IPS-11a (cell line): Measurements from ENCODE around the gene PSMG3.

Source experiments
- H3K4me3 ChIP-seq: one replicate; pipeline ENCODE4 v1.5.1; 2013; ENCODE audit warnings: low read depth, low read length, control low read depth

Gene PSMG3, protein sequence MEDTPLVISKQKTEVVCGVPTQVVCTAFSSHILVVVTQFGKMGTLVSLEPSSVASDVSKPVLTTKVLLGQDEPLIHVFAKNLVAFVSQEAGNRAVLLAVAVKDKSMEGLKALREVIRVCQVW

DNA sequence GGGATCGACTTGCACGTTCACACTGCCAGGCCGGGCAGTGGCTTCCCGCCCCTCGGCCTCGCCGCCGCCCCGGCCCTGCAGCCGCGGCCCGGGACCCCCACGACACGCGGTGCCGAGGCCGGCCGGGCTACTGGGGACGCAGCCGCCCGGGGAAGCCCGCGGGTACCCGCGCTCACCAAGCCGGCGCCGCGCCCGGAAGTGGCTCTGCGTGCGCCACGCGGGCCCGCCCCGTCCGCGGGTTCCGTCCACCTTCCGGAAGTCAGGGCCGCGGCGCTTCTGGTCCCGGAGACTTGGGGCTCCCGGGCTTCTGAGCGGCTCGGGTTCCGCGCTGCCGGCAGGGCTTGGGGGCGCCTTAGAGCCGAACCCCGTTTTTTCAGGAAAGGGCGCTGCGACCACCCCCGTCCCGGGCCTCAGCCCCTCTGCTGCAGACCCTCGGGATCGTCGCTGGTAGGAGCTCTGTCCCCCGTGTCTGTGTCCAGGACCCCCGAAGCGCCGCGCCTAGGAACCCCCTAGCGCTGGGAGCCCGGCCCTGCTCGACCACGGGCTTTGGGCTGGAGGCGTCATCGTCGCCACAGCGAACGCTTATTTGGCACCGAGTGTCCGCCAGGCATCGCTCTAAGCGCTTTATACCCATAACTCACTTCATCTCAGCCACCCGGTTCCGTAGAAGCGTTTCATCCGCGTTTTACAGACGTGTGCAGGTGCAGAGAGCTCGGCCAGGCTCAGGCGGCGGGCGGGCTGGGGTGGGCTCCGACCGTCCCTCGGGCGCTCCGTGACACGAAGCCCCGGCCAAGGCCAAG is at the start of gene PSMG3:
Gene PSMG3 (minus strand): TSS at position 200 of the 800 bp plus-strand sequence. CDS start 693 bp downstream, outside the sequence.
- H3K4me3 ChIP-seq = peak within 1 kb of the TSS; percentile 69

DNA sequence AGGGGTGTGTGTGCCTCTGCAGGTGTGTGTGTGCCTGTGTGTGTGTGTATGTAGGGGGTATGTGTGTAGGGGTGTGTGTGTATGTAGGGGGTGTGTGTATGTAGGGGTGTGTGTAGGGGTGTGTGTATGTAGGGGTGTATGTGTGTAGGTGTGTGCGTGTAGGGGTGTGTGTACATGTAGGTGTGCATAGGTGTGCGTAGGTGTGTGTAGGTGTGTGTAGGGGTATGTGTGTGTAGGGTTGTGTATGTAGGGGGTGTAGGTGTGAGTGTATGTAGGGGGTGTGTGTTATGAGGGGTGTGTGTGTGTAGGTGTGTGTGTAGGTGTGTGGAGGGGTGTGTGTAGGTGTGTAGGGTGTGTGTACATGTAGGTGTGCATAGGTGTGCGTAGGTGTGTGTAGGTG is 48.6 kb upstream of the PSMG3 start:
- H3K4me3 ChIP-seq = no peak overlapping the region

DNA sequence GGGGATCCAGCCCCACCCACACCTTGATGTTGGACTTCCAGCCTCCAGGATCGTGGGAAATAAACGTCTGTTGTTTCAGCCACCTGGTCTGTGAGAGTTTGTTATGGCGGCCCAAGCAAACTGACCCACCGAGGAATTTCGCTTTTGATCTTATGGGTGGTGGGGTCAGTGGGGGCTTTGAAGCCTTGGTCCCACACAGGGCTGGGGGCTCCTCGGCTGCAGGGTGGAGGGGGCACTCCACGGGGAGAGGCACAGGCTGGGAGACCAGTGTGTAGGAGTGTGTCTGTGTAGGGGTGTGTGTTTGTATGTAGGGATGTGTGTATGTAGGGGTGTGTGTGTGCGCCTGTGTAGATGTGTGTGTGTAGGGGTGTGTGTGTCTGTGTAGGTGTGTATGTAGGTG is 48.1 kb upstream of the PSMG3 start:
- no peak overlapping the region for H3K4me3 ChIP-seq

DNA sequence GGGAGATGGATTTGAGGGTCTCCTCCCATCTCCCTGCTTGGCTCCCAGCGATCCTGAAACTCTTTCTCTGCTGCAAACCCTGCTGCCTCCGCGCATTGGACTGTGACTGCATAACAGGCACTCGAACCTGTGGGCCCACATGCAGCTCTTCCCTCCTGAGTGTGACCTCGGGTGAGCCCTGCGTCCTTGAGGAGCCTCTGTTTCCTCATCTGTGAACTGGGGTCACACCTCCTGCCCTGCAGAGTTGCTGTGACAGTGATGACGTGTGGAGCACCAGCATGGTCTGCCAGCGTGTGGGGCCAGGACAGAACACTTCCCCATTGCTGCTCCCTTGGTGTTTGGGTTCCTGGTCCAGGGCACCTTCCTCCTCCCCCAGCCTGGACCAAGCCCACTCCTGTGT is 46.9 kb upstream of the PSMG3 start:
- H3K4me3 ChIP-seq = no peak overlapping the region

DNA sequence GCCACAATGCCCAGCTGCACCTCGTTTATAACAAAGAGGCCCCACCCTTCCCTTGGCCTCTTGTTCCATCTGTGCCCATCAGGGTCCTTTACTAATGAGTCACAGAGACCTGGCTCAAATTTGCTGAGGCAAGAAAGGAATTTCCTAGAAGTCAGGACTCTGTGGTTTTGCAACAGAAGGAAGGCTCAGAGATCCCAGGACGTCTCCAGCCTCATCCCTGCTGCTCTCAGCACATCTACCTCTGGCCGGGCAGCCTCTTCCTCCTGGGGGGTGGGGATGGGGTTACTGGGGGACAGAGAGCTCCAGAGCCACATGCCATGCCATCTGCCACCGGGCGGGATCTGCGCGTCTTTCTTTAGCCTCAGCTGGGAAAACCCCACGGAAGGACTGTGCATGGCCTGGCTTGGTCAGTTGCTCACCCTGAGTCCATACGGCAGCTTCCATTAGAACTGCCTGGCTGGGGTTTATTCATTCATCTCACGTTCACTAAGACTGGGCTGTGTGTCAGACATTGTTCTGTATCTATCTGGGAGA is 41.9 kb upstream of the PSMG3 start:
- H3K4me3 ChIP-seq = no peak overlapping the region

DNA sequence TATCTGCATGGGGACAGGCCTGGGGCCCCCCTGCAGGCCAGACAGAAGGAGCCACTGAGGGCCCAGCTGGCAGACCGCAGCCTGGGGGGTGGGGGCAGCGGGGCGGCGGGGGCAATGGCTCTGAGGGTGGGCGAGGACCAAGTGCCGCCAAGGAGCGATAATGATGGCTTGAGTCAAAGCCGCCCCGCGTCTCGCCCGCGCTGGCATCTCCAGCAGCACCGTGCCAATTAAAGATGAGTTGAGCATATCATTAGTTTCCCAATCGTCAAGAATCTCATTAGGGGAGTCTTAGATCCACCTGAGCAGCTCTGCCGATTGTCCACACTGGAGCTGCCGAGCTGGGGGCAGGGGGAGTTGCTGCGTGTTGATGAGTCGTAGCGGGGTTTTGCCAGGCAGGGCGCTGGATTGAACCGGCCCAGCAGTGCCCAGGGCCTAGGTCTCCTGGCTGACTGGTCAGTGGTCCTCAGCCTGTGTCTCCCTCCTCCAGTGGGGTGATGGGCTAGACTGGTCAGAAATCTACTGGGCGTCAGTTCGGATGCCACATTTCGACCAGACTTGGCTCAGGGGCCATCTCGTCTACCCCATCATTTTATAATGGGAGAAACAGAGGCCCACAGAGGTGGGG is 41.0 kb upstream of the PSMG3 start:
- no peak overlapping the region for H3K4me3 ChIP-seq

DNA sequence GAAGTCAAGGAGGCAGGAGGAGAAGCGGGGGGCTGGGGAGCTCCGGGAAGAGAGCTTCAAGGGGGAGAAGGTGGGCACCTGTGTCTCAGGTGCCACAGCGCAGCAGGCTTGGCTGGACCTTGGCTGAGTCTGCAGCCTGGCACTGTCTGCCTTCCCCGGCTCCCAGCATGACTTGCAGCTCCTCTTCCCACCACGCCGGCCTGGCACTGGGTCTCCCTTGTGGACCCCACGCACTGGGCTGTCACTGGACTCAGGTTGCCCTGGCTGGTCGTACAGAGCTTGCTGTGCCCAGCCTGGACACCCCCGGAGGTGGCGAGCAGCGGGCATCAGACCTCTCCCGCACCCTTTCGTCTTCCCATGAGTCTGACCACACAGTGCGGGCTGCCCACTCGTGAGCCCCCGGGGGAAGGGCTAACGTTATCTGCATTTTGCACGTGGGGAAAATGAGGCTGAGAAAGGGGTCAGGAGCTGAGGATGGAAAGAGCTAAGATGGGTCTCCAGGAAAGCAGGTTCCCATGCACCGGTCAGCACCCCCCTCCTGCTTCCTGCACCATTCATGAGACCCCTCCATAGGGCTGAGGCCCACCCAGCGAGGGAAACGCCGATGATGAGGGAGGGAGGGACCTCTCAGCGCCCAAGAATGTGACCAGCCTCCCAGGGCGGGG is 40.3 kb upstream of the PSMG3 start:
- no peak overlapping the region for H3K4me3 ChIP-seq

DNA sequence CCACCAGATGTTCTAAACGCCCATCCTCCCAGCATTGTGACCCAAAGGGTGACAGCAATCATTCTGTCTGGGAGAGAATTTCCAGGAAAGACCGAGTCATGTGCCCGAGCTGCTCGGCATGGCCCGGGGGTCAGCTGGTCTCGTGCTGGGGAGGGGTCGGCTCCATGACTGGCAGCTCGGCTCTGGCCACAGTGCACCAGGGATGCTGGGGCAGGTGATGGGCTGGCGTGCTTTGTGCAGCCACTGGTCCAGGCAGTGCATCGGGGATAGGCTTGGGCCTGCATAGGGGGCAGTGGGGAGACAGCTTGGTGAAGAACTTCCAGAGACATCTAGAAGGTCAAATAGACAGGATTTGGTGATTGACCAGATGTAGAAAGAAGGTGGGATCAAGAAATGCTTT is 39.2 kb upstream of the PSMG3 start:
- H3K4me3 ChIP-seq = no peak overlapping the region

DNA sequence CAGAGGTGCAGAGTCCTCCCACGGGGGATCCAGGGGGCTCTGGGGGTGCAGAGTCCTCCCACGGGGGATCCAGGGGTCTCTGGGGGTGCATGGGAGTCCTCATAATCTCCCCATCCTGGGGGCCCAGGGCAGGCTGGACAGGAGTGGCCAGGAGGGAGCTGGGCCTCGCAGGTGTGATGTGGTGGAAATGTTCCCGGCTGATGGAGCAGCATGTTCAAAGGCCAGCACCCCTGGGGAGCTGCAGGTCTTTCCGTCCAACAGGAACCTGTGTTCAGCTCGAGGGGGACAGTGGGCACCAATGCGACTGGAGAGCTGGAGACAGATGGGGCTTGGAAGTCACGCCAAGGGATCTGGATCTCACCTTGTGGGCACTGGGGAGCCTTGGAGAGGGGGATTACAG is 38.5 kb upstream of the PSMG3 start:
- no peak overlapping the region for H3K4me3 ChIP-seq

DNA sequence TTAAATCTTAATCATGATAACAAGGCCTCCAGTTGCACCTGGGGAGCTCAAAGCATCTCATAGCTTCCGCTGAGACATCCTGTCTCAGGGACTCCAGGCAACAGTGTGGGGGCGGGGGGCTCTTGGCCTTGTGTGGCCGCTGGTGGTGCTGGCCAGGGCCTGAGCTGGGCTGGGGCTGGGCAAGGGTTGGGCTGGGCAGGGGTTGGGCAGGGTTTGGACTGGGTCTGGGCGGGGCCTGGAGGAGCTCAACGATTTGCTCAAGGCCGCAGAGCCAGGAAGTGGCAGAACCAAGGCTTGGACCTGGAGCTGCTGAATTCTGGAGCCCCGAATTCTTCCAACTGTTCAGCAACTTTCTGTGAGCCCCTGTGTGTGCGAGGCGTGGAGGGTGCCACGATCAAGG is 37.9 kb upstream of the PSMG3 start:
- H3K4me3 ChIP-seq = no peak overlapping the region

DNA sequence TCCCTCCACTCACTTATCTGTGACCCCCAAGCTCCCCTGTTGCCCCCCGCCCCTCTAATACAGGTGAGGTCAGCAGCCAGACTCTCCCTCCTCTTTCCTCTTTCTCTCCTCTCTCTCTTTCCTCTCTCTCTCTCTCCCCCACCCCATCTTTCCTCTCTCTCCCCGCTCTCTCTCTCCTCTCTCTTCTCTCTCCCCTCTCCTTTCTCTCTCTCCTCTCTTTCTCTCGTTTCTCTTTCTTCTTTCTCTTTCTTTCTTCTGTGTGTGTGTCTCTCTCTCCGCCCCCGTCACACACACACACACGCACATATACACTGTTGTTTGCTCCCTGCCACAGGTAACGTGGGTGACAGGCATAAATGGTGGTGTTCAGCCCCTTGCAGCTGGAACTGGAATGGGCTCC is 37.2 kb upstream of the PSMG3 start:
- H3K4me3 ChIP-seq = no peak overlapping the region

DNA sequence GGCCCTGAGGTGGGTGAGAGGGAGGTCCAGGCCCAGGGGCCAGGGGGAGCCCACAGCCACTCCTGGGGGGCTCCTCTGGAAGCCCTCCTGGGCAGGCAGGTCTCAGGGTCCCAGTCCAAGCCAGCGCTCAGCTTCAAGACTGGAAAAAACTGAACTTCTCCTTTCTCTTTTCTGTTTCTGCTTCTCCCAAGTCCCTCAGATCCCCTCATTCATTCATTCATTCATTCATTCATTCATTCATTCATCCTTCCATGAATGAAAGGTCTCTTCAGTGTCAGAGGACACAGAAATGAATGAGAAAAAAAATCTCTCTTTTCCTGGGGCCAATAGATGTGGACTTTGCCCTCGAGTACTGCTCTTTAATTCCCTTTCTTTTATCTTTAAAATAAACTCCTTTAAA is 34.6 kb upstream of the PSMG3 start:
- no peak overlapping the region for H3K4me3 ChIP-seq

DNA sequence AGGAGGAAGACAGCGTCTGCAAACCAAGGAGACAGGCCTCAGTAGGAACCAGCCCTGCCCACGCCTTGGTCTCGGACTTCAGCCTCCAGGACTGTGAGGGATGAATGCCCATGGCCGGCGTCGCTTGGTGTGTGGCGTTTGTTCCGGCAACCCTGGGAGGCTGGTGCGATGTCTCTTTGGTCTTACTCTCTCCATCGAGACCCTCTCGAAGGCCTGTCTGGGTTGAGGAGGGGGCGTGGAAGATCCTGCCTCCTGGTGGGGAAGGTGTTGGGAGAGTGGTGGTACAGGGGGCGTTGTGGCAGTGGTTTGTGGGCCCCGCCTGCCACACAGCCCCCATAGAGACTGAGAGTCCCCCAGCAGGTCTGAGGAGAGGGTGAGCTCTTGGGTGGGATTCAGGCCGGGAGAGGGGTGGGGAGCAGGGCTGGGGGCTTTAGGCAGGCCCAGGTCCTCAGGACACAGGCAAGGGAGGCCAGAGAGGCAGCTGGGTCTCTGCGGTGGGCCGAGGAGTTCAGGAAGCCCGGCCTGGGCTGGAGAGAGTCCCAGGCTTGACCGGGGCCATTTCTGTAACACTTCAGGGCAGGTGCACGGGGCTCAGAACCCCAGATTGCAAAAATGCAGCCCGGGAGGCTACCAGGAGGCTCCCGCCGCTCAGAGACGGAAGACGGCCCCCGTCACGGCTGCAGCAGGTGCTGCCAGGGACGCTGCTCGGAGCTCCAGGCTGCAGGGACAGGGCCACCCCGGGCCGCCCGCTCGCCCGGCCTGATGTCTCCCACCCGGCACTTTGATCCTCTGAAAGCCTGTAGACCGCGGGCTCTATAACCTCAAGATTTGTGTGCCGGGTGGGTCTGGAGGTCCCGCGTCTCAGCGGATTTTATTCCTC is 33.8 kb upstream of the PSMG3 start:
- H3K4me3 ChIP-seq = no peak overlapping the region

DNA sequence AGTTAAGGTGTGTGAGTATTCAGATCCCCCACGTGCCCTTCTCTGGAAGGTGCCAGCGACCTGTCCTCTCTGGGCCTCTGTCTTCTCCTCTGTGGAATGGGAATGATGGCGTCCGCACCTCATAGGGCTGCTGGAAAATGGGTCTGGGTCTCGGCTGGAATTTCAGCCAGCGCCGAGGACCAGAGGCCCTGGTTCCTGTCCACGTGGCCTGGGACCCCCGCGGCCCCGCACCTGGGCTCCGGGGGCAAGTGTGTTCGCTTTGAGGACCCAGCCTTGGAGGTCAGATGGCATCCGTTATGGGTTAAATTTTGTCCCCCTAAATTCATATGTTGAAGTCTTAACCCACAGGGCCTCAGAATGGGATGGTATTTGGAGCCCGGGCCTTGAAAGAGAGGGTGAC is 32.6 kb upstream of the PSMG3 start:
- H3K4me3 ChIP-seq = no peak overlapping the region

DNA sequence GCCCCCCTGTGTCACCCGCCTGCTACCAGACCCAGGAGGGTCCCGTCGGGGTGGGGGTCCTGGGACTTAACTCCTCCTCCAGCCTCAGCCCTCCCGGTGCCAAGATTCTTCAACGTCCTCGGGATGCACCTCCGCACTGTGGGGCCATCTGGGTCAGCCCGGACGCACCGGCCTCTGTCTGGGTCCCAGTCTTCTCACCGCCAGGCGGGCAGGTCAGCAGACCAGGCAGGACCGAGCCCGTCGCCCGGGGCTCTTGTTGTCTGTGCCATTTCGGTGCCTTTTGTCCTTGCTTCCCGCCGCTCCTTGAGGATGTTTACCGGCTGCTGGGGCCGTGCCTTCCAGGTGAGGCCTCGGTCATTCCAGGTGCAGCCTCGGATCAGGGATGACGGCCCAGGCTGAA is 32.1 kb upstream of the PSMG3 start:
- no peak overlapping the region for H3K4me3 ChIP-seq

DNA sequence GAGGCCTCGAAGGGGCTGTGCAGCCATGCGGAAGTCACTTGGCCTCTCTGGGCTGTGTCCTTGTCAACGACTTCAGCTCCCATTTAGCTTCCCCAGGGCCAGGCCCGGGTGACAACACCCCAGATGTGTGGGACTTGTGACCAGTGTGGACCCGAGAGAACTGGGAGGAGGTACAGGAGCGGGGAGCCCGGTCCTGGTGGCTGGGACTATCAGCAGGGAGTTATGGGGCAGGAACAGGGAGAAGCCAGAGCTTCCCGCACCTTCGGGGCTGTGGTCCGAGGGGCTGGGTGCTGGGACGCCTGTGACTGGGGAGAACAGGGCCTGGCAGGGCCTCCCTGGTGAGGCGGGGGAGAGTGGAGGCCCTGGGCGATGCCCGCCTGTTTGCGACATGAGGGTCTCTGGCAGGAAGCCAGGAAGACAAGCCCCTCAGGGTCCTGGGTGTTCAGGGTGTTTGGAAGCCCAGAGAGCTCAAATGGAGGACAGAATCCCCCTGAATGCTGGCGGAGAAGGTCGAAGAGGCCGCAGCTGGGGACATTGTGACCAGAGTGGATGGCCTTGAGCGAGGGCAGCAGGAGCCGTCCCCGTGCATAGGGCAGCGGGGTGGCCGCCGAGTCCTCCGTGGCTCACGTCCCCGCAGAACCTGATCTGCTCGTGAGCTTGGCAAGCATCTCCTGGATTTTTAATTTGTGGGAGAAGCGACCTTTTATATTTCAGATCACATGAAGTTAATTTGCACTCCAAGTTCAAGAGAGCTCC is 30.0 kb upstream of the PSMG3 start:
- H3K4me3 ChIP-seq = no peak overlapping the region

DNA sequence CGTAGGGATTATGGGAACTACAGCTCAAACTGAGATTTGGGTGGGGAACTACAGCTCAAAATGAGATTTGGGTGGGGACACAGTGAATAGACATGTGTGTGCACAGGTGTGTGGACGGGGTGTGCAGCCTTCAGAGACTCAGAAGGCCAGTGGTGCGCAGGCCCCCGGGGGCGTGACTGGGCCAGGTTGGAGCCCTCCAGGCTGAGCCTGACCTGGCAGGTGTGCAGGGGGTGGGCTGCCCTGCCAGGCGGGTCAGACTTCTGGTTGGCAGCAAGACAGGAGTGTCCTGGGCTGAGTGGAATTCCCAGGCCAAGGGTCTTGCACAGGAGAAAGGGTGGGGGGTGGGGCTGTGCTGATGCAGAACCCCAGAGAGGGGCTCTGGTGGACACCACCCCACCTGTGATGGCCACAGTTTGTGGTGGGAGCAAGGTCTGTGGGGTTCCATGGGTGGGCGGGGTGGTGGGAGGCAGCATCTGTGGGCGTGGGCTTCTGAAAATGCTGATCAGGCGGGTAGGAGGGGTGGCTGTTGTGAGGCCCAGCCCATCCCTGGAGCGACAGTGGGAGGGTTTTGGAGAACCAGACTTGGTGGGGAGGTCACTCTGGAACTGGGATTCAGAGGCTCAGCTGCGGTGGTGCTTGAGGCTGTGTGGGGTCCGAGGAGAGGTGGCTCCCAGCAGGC is 29.3 kb upstream of the PSMG3 start:
- no peak overlapping the region for H3K4me3 ChIP-seq

DNA sequence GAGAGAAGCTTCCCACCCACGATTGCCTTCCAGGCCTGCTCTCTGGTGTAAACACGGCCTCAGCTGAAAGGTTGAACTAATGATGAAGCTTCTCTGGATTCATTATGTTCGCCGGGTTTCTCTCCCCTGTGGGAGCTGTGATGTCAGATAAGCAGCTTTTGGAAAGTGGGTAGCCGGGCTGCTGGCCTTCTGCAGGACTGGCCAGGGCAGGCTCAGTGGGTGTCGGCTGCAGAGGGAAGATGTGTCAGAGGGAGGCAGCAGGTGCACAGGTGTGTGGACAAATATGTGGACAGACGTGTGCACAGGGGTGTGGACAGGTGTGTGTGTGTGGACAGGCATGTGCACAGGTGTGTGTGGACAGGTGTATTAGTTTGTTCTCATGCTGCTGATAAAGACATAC is 28.5 kb upstream of the PSMG3 start:
- H3K4me3 ChIP-seq = no peak overlapping the region

DNA sequence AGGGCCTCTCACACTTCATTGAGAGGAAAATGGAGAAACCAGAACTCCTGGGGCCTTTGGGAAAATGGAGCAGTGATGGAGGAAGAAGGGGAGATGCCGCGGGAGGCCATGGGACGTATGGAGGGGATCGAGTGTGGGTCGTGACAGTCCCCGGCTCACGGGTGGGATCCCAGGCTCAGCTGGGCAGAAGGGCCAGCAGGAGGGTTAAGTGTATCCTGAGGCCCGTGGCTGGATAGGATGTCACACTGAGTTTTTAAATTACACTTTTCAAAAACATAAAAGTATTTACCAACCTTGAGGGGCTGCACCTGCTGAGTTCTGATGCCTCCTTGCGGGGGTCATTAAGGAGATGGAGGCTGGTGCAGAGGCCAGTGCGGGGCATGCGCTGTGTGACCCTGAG is 28.0 kb upstream of the PSMG3 start:
- H3K4me3 ChIP-seq = no peak overlapping the region
